Frontal cortex (tissue), 4 donors: ENCODE results near the gene SRD5A1. TPM values are rescaled to one million over a fixed set of nuclear protein-coding genes. Genes with fewer than 3 reads are reported as not detected.

Experiments
- DNase-seq, 2 donors: peaks; one replicate each; pipeline ENCODE4 v3.0.0; 2012; ENCODE audit warnings: low spot score in 2 of 2
- FAIRE-seq: peaks from 2 replicates; lab custom pipeline; 2012; peaks lifted over from hg19 to GRCh38; lab: Jason Lieb, UNC
- total RNA-seq: library from RNA; depleted of rRNA; stranded (reverse); fragments of >200 nt; gene quantifications from one replicate; pipeline ENCODE4 v1.2.3, GENCODE V29; 2014
- donor health status: control.
- donor health status: control.
- donor health status: control.

Gene SRD5A1
- total RNA-seq, 1 donor from 2014 or later: 44.0 TPM

GRCh38 chr5:6720561-6720921, 87.3 kb downstream of the SRD5A1 start:
- FAIRE-seq (no peak), DNase-seq (no peak)

- DNase-seq (no peak), FAIRE-seq (no peak)
Measured at GRCh38 chr5:6721442-6721841, 88.2 kb downstream of the SRD5A1 start.

GRCh38 chr5:6722015-6722414, 88.8 kb downstream of the SRD5A1 start:
- FAIRE-seq (no peak), DNase-seq (no peak)

- FAIRE-seq (no peak), DNase-seq (no peak)
Measured at GRCh38 chr5:6723122-6723815, 90.0 kb downstream of the SRD5A1 start.

GRCh38 chr5:6723816-6724300, 90.6 kb downstream of the SRD5A1 start:
- DNase-seq (no peak), FAIRE-seq (no peak)

Other genes with a start within 250 kb of the SRD5A1 start
- 39.1 TPM for gene UBE2QL1, start 184.6 kb upstream of the SRD5A1 start, total RNA-seq
- gene NSUN2, start 396 bp upstream of the SRD5A1 start, total RNA-seq: 37.5 TPM
- gene TENT4A, start 80.0 kb downstream of the SRD5A1 start, total RNA-seq: 11.0 TPM